GM18870 (cell line): ENCODE measurements around the gene FERMT2.
"Not testable (repeated sequence)": the region's sequence is repeated elsewhere in the genome, so short reads cannot be mapped to it uniquely, and the experiment has no call there.

Source experiments
- ATAC-seq: cut with Tn5 transposase; IDR thresholded peaks from one replicate; pipeline ENCODE4 v1.9.1; 2021; ENCODE audit warnings: moderate library complexity; ENCODE audit not compliant: unreplicated experiment

Gene FERMT2

GRCh38 chr14:52948039-52948438, 2.8 kb downstream of the FERMT2 start:
- no peak for ATAC-seq

GRCh38 chr14:52944254-52944653, 6.6 kb downstream of the FERMT2 start:
- ATAC-seq = no peak

- ATAC-seq = no peak
Observed at GRCh38 chr14:52939427-52939826, 11.4 kb downstream of the FERMT2 start.

- ATAC-seq = no peak
Observed at GRCh38 chr14:52937869-52938268, 13.0 kb downstream of the FERMT2 start.

GRCh38 chr14:52937306-52937705, 13.5 kb downstream of the FERMT2 start:
- ATAC-seq = no peak

GRCh38 chr14:52936437-52936836, 14.4 kb downstream of the FERMT2 start:
- ATAC-seq = no peak

- ATAC-seq = no peak
Observed at GRCh38 chr14:52935833-52936232, 15.0 kb downstream of the FERMT2 start.

GRCh38 chr14:52934762-52935161, 16.1 kb downstream of the FERMT2 start:
- ATAC-seq = no peak

GRCh38 chr14:52929192-52929807, 21.6 kb downstream of the FERMT2 start:
- ATAC-seq = no peak

- no peak for ATAC-seq
Observed at GRCh38 chr14:52926953-52927352, 23.9 kb downstream of the FERMT2 start.

GRCh38 chr14:52923902-52924575, 26.8 kb downstream of the FERMT2 start:
- no peak for ATAC-seq

GRCh38 chr14:52922656-52923055, 28.2 kb downstream of the FERMT2 start:
- ATAC-seq = no peak

GRCh38 chr14:52922059-52922458, 28.8 kb downstream of the FERMT2 start:
- ATAC-seq = no peak

- ATAC-seq = not testable (repeated sequence)
Observed at GRCh38 chr14:52920411-52920810, 30.4 kb downstream of the FERMT2 start.

- no peak for ATAC-seq
Observed at GRCh38 chr14:52919971-52920370, 30.9 kb downstream of the FERMT2 start.

GRCh38 chr14:52918486-52918885, 32.4 kb downstream of the FERMT2 start:
- peak; percentile 85 for ATAC-seq

GRCh38 chr14:52917735-52918134, 33.1 kb downstream of the FERMT2 start:
- ATAC-seq = no peak

GRCh38 chr14:52914295-52914694, 36.6 kb downstream of the FERMT2 start:
- ATAC-seq = no peak

- no peak for ATAC-seq
Observed at GRCh38 chr14:52913271-52913670, 37.6 kb downstream of the FERMT2 start.

- no peak for ATAC-seq
Observed at GRCh38 chr14:52911904-52912303, 38.9 kb downstream of the FERMT2 start.

- no peak for ATAC-seq
Observed at GRCh38 chr14:52910572-52910971, 40.3 kb downstream of the FERMT2 start.

GRCh38 chr14:52907949-52908348, 42.9 kb downstream of the FERMT2 start:
- no peak for ATAC-seq

- no peak for ATAC-seq
Observed at GRCh38 chr14:52906141-52906601, 44.7 kb downstream of the FERMT2 start.
